Astrocyte (in vitro differentiated cells and primary cell): Measurements from ENCODE around the gene ARHGAP25. TPM values are rescaled to one million over a fixed set of nuclear protein-coding genes. Genes with fewer than 3 reads are reported as not detected.

ENCODE experiments used
- DNase-seq: peaks from one replicate; pipeline ENCODE4 v3.0.0-alpha.2; 2010; ENCODE audit warnings: low read depth
- FAIRE-seq: peaks from 2 replicates; lab custom pipeline; 2011; peaks lifted over from hg19 to GRCh38; lab: Jason Lieb, UNC
- H2AFZ ChIP-seq: 2 replicates; pipeline ENCODE4 v1.6.0; 2012; ENCODE audit warnings: low read depth, low read length, inconsistent platforms
- H3K27ac ChIP-seq: 2 replicates; pipeline ENCODE4 v1.5.1; 2011; ENCODE audit warnings: low read depth, low read length, inconsistent platforms
- H3K27me3 ChIP-seq: 2 replicates; pipeline ENCODE4 v1.6.0; 2011; ENCODE audit warnings: low read length, inconsistent platforms; ENCODE audit not compliant: insufficient read depth
- H3K36me3 ChIP-seq: 2 replicates; pipeline ENCODE4 v1.5.1; 2011; ENCODE audit warnings: low read length, inconsistent platforms; ENCODE audit not compliant: insufficient read depth
- H3K4me1 ChIP-seq: 2 replicates; pipeline ENCODE4 v1.5.1; 2011; ENCODE audit warnings: low read length, inconsistent platforms; ENCODE audit not compliant: insufficient read depth
- H3K4me2 ChIP-seq: 2 replicates; pipeline ENCODE4 v1.6.0; 2012; ENCODE audit warnings: low read length, inconsistent platforms
- H3K4me3 ChIP-seq: 2 replicates; pipeline ENCODE4 v1.5.1; 2011; ENCODE audit warnings: low read depth, mild to moderate bottlenecking, low read length, inconsistent platforms; ENCODE audit not compliant: insufficient read depth
- H3K79me2 ChIP-seq: 2 replicates; pipeline ENCODE4 v1.6.0; 2012; ENCODE audit warnings: mild to moderate bottlenecking, low read length, inconsistent platforms; ENCODE audit not compliant: insufficient read depth
- H3K9ac ChIP-seq: 2 replicates; pipeline ENCODE4 v1.6.0; 2012; ENCODE audit warnings: mild to moderate bottlenecking, low read length, inconsistent platforms
- H3K9me3 ChIP-seq: 2 replicates; pipeline ENCODE4 v1.5.1; 2012; ENCODE audit warnings: low read depth, mild to moderate bottlenecking, low read length, inconsistent platforms; ENCODE audit not compliant: insufficient read depth
- H4K20me1 ChIP-seq: 2 replicates; pipeline ENCODE4 v1.6.0; 2012; ENCODE audit warnings: low read length, inconsistent platforms; ENCODE audit not compliant: insufficient read depth
- H3K27ac Mint-ChIP-seq: one replicate; pipeline ENCODE4 v1.8.0; 2021; ENCODE audit warnings: mild to moderate bottlenecking, mixed read lengths; ENCODE audit not compliant: unreplicated experiment
- H3K27me3 Mint-ChIP-seq: one replicate; pipeline ENCODE4 v1.8.0; 2021; ENCODE audit warnings: low read depth, mixed read lengths; ENCODE audit not compliant: unreplicated experiment
- H3K36me3 Mint-ChIP-seq: one replicate; pipeline ENCODE4 v1.8.0; 2021; ENCODE audit warnings: low read depth, mixed read lengths; ENCODE audit not compliant: unreplicated experiment
- H3K4me1 Mint-ChIP-seq: one replicate; pipeline ENCODE4 v1.8.0; 2021; ENCODE audit warnings: low read depth, mixed read lengths; ENCODE audit not compliant: unreplicated experiment
- H3K4me3 Mint-ChIP-seq: one replicate; pipeline ENCODE4 v1.8.0; 2021; ENCODE audit warnings: mild to moderate bottlenecking, moderate library complexity, mixed read lengths; ENCODE audit not compliant: unreplicated experiment
- H3K9me3 Mint-ChIP-seq: one replicate; pipeline ENCODE4 v1.8.0; 2021; ENCODE audit warnings: mild to moderate bottlenecking, mixed read lengths; ENCODE audit not compliant: unreplicated experiment
- CTCF ChIP-seq: IDR thresholded peaks from 2 replicates; pipeline ENCODE4 v1.5.1; 2011; ENCODE audit warnings: low read depth, mild to moderate bottlenecking, inconsistent platforms, low read length, moderate library complexity; ENCODE audit not compliant: insufficient read depth
- EZH2 ChIP-seq: IDR thresholded peaks from 2 replicates; pipeline ENCODE4 v1.6.1; 2012; ENCODE audit warnings: mild to moderate bottlenecking, low read length, inconsistent platforms; ENCODE audit not compliant: insufficient read depth
- total RNA-seq: library from RNA; stranded (reverse); gene quantifications from 2 replicates; pipeline ENCODE4 v1.2.1, GENCODE V29; 2021

The ARHGAP25 gene
- total RNA-seq, 1 donor from 2014 or later = 0.30 TPM

- Mint-ChIP-seq H3K27ac (no peak overlapping the region), H3K27me3 (peaks cover 9% of the 10 kb centered on the region), H3K4me1 (peaks cover 11% of the 10 kb centered on the region), H3K36me3 (no peaks in the 10 kb centered on the region), H3K4me3 (no peak overlapping the region), H3K9me3 (no peaks in the 10 kb centered on the region)
- Histone ChIP-seq H3K4me3 (no peak overlapping the region), H3K4me2 (no peak overlapping the region), H3K79me2 (no peaks in the 10 kb centered on the region), H4K20me1 (no peaks in the 10 kb centered on the region), H3K27me3 (peaks cover 10% of the 10 kb centered on the region), H3K27ac (no peak overlapping the region), H3K36me3 (no peaks in the 10 kb centered on the region), H3K9ac (no peak overlapping the region), H3K4me1 (no peaks in the 10 kb centered on the region), H2AFZ (no peak overlapping the region), H3K9me3 (no peaks in the 10 kb centered on the region)
- no peak for FAIRE-seq
- TF ChIP-seq CTCF = no peak
- no peak for TF ChIP-seq EZH2
- DNase-seq = peak; percentile 62
Observed at GRCh38 chr2:68853035-68853434, 118.4 kb downstream of the ARHGAP25 start.

- H2AFZ ChIP-seq = no peak overlapping the region
- no peak overlapping the region for H3K4me3 ChIP-seq
- no peak overlapping the region for H3K27ac ChIP-seq
- FAIRE-seq (no peak), DNase-seq (no peak)
- Mint-ChIP-seq H3K27me3 (peaks cover 7% of the 10 kb centered on the region), H3K4me3 (no peak overlapping the region), H3K36me3 (no peaks in the 10 kb centered on the region), H3K9me3 (no peaks in the 10 kb centered on the region), H3K27ac (no peak overlapping the region), H3K4me1 (peaks cover 11% of the 10 kb centered on the region)
- no peak overlapping the region for H3K9ac ChIP-seq
- TF ChIP-seq CTCF = no peak
- no peak for TF ChIP-seq EZH2
- H3K27me3 ChIP-seq = peaks cover 13% of the 10 kb centered on the region
- no peaks in the 10 kb centered on the region for H3K36me3 ChIP-seq
- no peaks in the 10 kb centered on the region for H3K79me2 ChIP-seq
- H3K4me2 ChIP-seq = no peak overlapping the region
- H3K4me1 ChIP-seq = no peaks in the 10 kb centered on the region
- H3K9me3 ChIP-seq = no peaks in the 10 kb centered on the region
- H4K20me1 ChIP-seq = no peaks in the 10 kb centered on the region
Observed at GRCh38 chr2:68853915-68854314, 119.3 kb downstream of the ARHGAP25 start.

- no peaks in the 10 kb centered on the region for H3K9me3 ChIP-seq
- no peaks in the 10 kb centered on the region for H3K36me3 ChIP-seq
- H4K20me1 ChIP-seq = no peaks in the 10 kb centered on the region
- H3K36me3 Mint-ChIP-seq = no peaks in the 10 kb centered on the region
- peaks cover 11% of the 10 kb centered on the region for H3K4me1 Mint-ChIP-seq
- FAIRE-seq = no peak
- H3K4me1 ChIP-seq = no peaks in the 10 kb centered on the region
- no peak overlapping the region for H3K27ac Mint-ChIP-seq
- TF ChIP-seq CTCF (no peak), EZH2 (no peak)
- H3K79me2 ChIP-seq = no peaks in the 10 kb centered on the region
- no peak for DNase-seq
- H3K27me3 ChIP-seq = peaks cover 19% of the 10 kb centered on the region
- no peaks in the 10 kb centered on the region for H3K9me3 Mint-ChIP-seq
- peaks cover 11% of the 10 kb centered on the region for H3K27me3 Mint-ChIP-seq
- H3K9ac ChIP-seq = no peak overlapping the region
- no peak overlapping the region for H3K4me3 Mint-ChIP-seq
- no peak overlapping the region for H3K4me3 ChIP-seq
- H3K4me2 ChIP-seq = no peak overlapping the region
- no peak overlapping the region for H2AFZ ChIP-seq
- no peak overlapping the region for H3K27ac ChIP-seq
Observed at GRCh38 chr2:68854476-68854875, 119.9 kb downstream of the ARHGAP25 start.
